Activated naive CD4-positive, alpha-beta T cell treated with anti-CD3 and anti-CD28 coated beads for 36 hours (primary cell): Measurements from ENCODE around the gene BRD9. TPM values are rescaled to one million over a fixed set of nuclear protein-coding genes. Genes with fewer than 3 reads are reported as not detected.
"Not testable (repeated sequence)": the region's sequence is repeated elsewhere in the genome, so short reads cannot be mapped to it uniquely, and the experiment has no call there.

ENCODE experiments used
- CTCF ChIA-PET: fragments of 350-600 bp; sonication (Branson Sonifier 250); formaldehyde crosslinking; loops from one replicate; lab custom pipeline; 2021; ENCODE audit warnings: antibody characterized with exemption; lab: Charles Lee
- DNase-seq: peaks from one replicate; pipeline ENCODE4 v3.0.0-alpha.2; 2020
- H3K27ac Mint-ChIP-seq: one replicate; pipeline ENCODE4 v1.8.0; 2021; ENCODE audit warnings: mild to moderate bottlenecking, mixed read lengths
- H3K27me3 Mint-ChIP-seq: one replicate; pipeline ENCODE4 v1.8.0; 2021; ENCODE audit warnings: low read depth, mixed read lengths
- H3K36me3 Mint-ChIP-seq: one replicate; pipeline ENCODE4 v1.8.0; 2021; ENCODE audit warnings: low read depth, mixed read lengths
- H3K4me1 Mint-ChIP-seq: one replicate; pipeline ENCODE4 v1.8.0; 2021; ENCODE audit warnings: low read depth, mixed read lengths
- H3K4me3 Mint-ChIP-seq: one replicate; pipeline ENCODE4 v1.8.0; 2021; ENCODE audit warnings: mild to moderate bottlenecking, moderate library complexity, mixed read lengths
- H3K9me3 Mint-ChIP-seq: one replicate; pipeline ENCODE4 v1.8.0; 2021; ENCODE audit warnings: mixed read lengths
- intact Hi-C: fragments of 100-400 bp; cut with micrococcal nuclease; formaldehyde crosslinking; loops from one replicate; pipeline ENCODE4 v1.15.1; 2023
- total RNA-seq, 2 experiments: library from RNA; stranded (reverse); gene quantifications; one replicate each; pipeline ENCODE4 v1.2.3, GENCODE V29; 2021

BRD9 gene
- total RNA-seq, 2 experiments from 2014 or later: 42.4 to 45.4 TPM

DNA sequence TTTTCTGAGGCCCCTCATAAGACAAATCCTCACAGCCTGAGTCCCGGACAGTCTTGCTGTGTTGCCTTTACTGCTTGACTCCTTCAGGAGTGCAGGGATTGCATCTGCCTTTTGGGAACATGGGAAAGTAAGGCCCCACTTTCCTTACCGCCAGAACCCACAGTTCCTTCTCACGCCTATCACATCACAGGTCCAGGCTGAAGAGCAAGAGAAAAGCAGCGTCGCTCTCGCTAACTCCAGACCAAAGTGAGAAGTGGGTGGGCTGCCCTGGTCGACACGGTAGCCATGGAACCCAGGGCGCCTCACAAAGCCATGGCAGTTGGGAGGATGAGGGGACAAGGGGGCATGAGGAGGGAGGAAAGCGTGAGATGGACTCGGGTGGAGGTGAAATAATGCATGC is 33.9 kb downstream of the BRD9 start:
- Mint-ChIP-seq H3K36me3 (peaks cover 1% of the 10 kb centered on the region), H3K4me3 (no peak overlapping the region), H3K27ac (no peak overlapping the region), H3K9me3 (no peaks in the 10 kb centered on the region), H3K4me1 (no peaks in the 10 kb centered on the region), H3K27me3 (no peaks in the 10 kb centered on the region)
- no peak for DNase-seq
- intact Hi-C loops: no loop called here
- CTCF ChIA-PET: no interaction called here

DNA sequence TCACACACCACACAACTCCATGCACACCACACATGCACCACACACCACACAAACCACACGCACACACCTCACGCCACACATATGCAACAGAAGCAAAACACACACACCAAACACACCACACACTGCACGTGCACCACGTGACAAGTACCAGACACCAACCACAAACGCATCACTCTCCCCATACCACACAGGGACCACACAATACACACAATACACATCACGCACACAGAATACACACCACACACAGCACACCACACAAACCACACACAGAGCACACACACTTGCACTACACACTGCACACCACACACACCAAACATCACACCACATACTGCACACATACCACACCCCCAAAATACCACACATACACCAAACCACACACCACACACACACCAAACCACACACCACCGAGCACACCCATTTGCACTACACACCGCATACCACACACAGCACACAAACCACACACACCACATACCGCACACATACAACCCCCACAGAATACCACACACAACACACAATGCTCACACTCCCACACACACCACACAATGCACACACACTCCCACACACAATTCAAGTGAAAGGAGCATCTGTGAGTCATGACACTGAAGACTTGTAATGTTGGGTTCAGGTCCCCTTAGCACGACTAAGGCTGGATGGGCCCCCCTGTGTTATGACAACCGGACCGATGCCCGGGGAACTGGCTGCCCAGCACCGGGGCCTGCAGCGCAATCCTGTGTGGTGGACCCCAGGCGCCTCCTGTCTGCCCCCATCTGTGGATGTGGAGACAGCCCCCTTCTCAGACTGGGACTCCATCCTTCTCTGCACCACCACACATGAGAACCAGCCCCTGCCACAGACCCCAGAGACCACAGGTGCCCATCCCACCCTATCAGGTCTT is 35.8 kb downstream of the BRD9 start:
- no peak for DNase-seq
- no peak overlapping the region for H3K27ac Mint-ChIP-seq
- CTCF ChIA-PET: no interaction called here
- no peaks in the 10 kb centered on the region for H3K4me1 Mint-ChIP-seq
- intact Hi-C loops: no loop called here
- no peak overlapping the region for H3K4me3 Mint-ChIP-seq
- H3K9me3 Mint-ChIP-seq: no peaks in the 10 kb centered on the region
- no peaks in the 10 kb centered on the region for H3K27me3 Mint-ChIP-seq
- no peaks in the 10 kb centered on the region for H3K36me3 Mint-ChIP-seq

DNA sequence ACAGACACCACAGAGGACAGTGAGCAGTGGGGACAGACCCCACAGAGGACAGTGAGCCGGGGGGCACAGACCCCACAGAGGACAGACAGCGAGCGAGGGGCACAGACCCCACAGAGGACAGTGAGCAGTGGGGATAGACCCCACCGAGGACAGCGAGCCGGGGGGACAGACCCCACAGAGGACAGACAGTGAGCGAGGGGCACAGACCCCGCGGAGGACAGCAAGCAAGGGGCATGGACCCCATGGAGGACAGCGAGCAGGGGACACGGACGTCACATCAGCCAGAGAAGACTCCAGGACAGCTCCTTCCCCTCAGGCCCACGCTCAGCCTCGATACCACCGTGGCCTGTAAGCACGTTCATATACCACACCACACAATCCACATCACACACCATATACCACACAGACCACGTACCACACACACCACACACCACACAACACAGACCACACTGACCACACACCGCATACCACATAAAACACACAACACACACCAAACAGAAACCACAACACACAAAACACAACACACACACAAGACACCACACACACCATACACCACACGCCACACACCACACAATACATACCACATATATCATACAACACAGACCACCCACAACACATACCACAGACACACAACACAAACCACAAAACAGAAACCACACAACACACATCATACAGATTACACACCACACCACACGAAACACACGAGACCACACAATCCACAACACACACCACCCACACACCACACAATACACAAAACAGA is 36.6 kb downstream of the BRD9 start:
- intact Hi-C loops: no loop called here
- Mint-ChIP-seq H3K36me3 (no peaks in the 10 kb centered on the region), H3K4me3 (no peak overlapping the region), H3K27ac (no peak overlapping the region), H3K27me3 (no peaks in the 10 kb centered on the region), H3K4me1 (no peaks in the 10 kb centered on the region), H3K9me3 (no peaks in the 10 kb centered on the region)
- CTCF ChIA-PET: no interaction called here
- no peak for DNase-seq

DNA sequence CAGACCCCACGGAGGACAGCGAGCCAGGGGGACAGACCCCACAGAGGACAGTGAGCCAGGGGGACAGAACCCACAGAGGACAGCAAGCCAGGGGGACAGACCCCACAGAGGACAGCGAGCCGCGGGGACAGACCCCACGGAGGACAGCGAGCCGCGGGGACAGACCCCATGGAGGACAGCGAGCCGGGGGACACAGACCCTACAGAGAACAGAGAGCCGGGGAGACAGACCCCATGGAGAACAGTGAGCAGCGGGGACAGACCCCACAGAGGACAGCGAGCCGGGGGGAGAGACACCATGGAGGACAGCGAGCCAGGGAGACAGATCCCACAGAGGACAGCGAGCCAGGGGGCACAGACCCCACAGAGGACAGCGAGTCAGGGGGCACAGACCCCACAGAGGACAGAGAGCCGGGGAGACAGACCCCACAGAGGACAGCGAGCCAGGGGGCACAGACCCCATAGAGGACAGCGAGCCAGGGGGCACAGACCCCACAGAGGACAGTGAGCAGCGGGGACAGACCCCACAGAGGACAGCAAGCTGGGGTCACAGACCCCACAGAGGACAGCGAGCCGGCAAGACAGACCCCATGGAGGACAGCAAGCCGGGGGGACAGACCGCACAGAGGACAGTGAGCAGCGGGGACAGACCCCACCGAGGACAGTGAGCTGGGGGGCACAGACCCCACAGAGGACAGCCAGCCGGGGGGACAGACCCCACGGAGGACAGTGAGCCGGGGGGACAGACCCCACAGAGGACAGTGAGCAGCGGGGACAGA is 37.4 kb downstream of the BRD9 start:
- Mint-ChIP-seq H3K4me1 (no peaks in the 10 kb centered on the region), H3K4me3 (no peak overlapping the region), H3K36me3 (no peaks in the 10 kb centered on the region), H3K9me3 (no peaks in the 10 kb centered on the region), H3K27me3 (no peaks in the 10 kb centered on the region), H3K27ac (no peak overlapping the region)
- intact Hi-C loops: no loop called here
- DNase-seq: no peak
- CTCF ChIA-PET: no interaction called here

DNA sequence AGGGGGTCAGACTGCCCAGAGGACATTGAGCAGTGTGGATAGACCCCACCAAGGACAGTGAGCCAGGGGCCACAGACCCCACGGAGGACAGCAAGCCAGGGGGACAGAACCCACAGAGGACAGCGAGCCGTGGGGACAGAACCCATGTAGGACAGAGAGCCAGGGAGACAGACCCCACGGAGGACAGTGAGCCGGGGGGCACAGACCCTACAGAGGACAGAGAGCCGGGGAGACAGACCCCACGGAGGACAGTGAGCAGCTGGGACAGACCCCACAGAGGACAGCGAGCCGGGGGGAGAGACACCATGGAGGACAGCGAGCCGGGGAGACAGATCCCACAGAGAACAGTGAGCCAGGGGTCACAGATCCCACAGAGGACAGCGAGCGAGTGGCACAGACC is 38.4 kb downstream of the BRD9 start:
- Mint-ChIP-seq H3K4me1 (no peaks in the 10 kb centered on the region), H3K36me3 (no peaks in the 10 kb centered on the region), H3K4me3 (no peak overlapping the region), H3K9me3 (no peaks in the 10 kb centered on the region), H3K27ac (no peak overlapping the region), H3K27me3 (no peaks in the 10 kb centered on the region)
- CTCF ChIA-PET: no interaction called here
- intact Hi-C loops: no loop called here
- no peak for DNase-seq

DNA sequence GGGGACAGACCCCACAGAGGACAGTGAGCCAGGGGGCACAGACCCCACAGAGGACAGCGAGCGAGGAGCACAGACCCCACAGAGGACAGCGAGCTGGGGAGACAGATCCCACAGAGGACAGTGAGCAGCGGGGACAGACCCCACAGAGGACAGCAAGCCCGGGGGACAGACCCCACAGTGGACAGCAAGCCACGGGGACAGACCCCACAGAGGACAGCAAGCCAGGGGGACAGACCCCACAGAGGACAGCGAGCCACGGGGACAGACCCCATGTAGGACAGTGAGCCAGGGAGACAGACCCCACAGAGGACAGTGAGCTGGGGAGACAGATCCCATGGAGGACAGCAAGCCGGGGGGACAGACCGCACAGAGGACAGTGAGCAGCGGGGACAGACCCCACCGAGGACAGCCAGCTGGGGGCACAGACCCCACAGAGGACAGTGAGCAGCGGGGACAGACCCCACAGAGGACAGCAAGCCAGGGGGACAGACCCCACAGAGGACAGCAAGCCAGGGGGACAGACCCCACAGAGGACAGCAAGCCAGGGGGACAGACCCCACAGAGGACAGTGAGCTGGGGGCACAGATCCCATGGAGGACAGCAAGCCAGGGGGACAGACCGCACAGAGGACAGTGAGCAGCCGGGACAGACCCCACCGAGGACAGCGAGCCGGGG is 39.0 kb downstream of the BRD9 start:
- H3K27me3 Mint-ChIP-seq, intact Hi-C loops, DNase-seq, H3K27ac Mint-ChIP-seq, H3K36me3 Mint-ChIP-seq, H3K9me3 Mint-ChIP-seq, H3K4me1 Mint-ChIP-seq, H3K4me3 Mint-ChIP-seq, CTCF ChIA-PET: not testable (repeated sequence)

DNA sequence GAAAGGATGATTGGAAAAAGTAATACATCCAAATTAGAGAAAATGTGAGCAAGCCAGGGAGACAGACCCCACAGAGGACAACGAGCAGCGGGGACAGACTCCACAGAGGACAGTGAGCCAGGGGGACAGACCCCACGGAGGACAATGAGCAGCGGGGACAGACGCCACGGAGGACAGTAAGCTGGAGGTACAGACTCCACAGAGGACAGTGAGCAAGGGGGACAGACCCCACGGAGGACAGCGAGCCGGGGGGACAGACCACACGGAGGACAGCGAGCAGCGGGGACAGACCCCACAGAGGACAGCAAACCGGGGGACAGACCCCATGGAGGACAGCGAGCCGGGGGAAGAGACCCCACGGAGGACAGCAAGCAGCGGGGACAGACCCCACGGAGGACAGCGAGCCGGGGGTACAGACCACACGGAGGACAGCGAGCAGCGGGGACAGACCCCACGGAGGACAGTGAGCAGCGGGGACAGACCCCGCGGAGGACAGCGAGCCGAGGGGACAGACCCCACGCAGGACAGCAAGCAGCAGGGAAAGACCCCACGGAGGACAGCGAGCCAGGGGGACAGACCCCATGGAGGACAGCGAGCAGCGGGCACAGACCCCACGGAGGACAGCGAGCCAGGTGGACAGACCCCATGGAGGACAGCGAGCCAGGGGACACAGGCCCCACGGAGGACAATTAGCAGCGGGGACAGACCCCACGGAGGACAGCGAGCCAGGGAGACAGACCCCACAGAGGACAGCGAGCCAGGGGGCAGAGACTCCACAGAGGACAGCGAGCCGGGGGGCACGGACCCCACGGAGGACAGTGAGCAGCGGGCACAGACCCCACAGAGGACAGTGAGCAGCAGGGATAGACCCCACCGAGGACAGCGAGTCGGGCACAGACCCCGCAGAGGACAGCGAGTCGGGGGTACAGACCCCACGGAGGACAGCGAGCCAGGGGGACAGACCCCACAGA is 39.9 kb downstream of the BRD9 start:
- no peaks in the 10 kb centered on the region for H3K36me3 Mint-ChIP-seq
- no peak for DNase-seq

DNA sequence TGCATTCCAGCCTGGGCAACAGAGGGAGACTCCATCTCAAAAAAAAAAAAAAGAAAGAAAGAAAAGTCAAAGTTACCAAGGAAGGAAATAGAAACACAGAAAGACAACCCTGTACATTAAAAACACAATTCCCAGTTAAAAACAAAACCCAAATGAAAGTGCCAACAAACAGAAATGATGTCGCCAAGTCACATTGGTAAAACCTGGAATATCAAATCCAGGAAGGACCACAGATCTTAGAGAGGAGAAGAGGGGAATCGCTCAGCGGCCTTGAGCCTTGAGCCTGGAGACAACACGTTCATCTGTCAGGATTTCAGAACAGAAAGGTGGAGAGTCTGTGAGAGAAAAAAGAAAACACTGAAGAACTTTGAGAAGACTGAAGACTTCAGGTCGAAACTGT is 40.6 kb downstream of the BRD9 start:
- CTCF ChIA-PET: no interaction called here
- Mint-ChIP-seq H3K4me3 (no peak overlapping the region), H3K9me3 (no peaks in the 10 kb centered on the region), H3K36me3 (no peaks in the 10 kb centered on the region), H3K27ac (no peak overlapping the region), H3K4me1 (no peaks in the 10 kb centered on the region), H3K27me3 (no peaks in the 10 kb centered on the region)
- no peak for DNase-seq
- intact Hi-C loops: no loop called here

More for the DNA sequence above, 39.9 kb downstream of the BRD9 start:
- intact Hi-C loops: no loop called here
- Mint-ChIP-seq H3K9me3 (no peaks in the 10 kb centered on the region), H3K4me1 (no peaks in the 10 kb centered on the region), H3K27ac (no peak overlapping the region), H3K27me3 (no peaks in the 10 kb centered on the region), H3K4me3 (no peak overlapping the region)
- CTCF ChIA-PET: no interaction called here

DNA sequence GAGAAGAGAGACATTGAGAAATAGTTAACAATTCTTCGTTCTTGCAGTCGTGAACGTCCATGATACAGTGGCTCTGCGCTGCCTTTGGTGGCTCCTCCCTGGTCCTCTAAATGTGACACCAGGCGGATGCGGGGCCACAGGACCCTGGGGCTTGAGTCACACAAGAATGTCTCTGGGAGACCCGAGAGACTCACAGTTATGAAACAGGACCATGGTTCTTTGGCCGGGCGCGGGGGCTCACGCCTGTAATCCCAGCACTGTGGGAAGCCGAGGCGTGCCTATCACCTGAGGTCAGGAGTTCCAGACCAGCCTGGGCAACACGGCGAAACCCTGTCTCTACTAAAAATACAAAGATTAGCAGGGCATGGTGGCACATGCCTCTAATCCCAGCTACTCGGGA is 41.0 kb downstream of the BRD9 start:
- H3K4me1 Mint-ChIP-seq: peaks cover 3% of the 10 kb centered on the region
- intact Hi-C loops: no loop called here
- no peak for DNase-seq
- no peaks in the 10 kb centered on the region for H3K27me3 Mint-ChIP-seq
- CTCF ChIA-PET: no interaction called here
- peaks cover 4% of the 10 kb centered on the region for H3K9me3 Mint-ChIP-seq
- H3K36me3 Mint-ChIP-seq: no peaks in the 10 kb centered on the region
- no peak overlapping the region for H3K27ac Mint-ChIP-seq
- no peak overlapping the region for H3K4me3 Mint-ChIP-seq

DNA sequence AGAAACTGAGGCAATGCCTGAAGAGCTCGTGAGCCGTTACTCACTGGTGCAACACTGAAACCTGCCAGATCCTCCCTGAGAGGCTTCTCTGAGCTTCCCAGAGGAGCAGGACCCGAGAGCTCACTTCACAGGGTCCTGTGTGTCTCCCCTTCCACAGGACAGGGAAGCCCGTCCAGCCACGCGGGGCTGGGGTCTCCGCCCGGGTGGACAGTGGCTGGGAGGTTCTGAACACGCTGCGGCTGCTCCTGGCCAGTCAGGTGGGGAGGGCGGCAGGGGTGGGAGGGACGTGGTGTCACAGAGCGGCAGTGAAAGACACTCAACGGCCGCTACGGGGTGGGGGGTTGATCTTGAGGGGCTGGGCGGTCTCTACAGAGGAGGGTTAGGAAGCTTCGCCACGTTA is 41.5 kb downstream of the BRD9 start:
- Mint-ChIP-seq H3K36me3 (no peaks in the 10 kb centered on the region), H3K4me1 (peaks cover 6% of the 10 kb centered on the region), H3K9me3 (peaks cover 6% of the 10 kb centered on the region), H3K27ac (no peak overlapping the region), H3K27me3 (no peaks in the 10 kb centered on the region), H3K4me3 (no peak overlapping the region)
- DNase-seq: no peak
- CTCF ChIA-PET: no interaction called here
- intact Hi-C loops: no loop called here

DNA sequence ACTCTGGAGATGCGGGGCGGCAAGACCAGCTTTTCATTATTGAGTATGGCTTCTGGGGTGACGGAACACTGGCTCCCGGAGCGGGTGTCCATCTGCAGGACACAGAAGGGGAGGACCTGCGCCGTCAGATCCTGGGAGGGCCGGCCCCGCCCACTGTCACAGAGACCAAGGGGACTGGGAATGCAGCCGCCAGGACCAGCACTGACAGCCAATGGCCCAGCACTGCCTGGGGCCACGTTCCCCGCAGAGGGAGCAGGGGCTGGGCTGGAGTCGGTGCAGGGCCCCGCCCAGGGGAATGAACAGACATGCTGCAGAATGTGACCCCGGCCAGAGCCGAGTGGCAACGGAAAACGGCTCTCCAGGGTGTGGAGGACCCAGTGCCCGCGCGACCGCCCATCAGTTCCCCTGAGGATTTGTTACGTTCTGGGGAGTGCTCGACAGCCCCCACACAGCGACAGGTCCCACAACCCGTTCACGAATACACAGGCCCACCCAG is 42.0 kb downstream of the BRD9 start, which contains the start of gene ZDHHC11:
Gene ZDHHC11 (minus strand): TSS at position 476 of the 496 bp plus-strand sequence. CDS start 384 bp downstream, at position 92.
- no peak within 1 kb of the TSS for H3K4me3 Mint-ChIP-seq
- intact Hi-C loops: no loop called here
- CTCF ChIA-PET: no interaction called here
- no peaks in the 10 kb centered on the region for H3K36me3 Mint-ChIP-seq
- no peak within 1 kb of the TSS for H3K27ac Mint-ChIP-seq
- peaks cover 6% of the 10 kb centered on the region for H3K9me3 Mint-ChIP-seq
- DNase-seq: no peak
- peaks cover 6% of the 10 kb centered on the region for H3K4me1 Mint-ChIP-seq
- no peaks in the 10 kb centered on the region for H3K27me3 Mint-ChIP-seq
